Measurements from ENCODE around the gene RB1. TPM values are rescaled to one million over a fixed set of nuclear protein-coding genes. Genes with fewer than 3 reads are reported as not detected.

The RB1 gene
- total RNA-seq, 1 donor = 48.4 TPM

DNA sequence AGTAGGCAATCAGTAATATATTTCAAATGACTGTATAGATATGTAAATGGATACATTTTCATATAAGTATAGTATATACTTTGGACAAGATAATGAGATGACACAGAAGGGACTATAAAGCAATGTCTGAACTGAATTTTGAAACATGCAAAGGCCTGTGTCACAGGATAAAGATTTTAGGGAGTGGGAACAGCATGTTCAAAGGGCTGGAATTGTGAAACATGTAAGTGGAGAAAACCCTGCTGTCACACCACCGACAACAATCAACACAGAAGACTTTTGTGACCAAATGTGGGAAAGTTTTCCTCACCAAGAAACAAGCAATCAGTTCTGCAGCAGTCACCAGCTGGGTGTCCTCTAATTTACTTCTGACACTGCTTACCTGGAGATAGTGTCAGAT, 66.4 kb downstream of the RB1 start:
- TF ChIP-seq, protein P1, sequence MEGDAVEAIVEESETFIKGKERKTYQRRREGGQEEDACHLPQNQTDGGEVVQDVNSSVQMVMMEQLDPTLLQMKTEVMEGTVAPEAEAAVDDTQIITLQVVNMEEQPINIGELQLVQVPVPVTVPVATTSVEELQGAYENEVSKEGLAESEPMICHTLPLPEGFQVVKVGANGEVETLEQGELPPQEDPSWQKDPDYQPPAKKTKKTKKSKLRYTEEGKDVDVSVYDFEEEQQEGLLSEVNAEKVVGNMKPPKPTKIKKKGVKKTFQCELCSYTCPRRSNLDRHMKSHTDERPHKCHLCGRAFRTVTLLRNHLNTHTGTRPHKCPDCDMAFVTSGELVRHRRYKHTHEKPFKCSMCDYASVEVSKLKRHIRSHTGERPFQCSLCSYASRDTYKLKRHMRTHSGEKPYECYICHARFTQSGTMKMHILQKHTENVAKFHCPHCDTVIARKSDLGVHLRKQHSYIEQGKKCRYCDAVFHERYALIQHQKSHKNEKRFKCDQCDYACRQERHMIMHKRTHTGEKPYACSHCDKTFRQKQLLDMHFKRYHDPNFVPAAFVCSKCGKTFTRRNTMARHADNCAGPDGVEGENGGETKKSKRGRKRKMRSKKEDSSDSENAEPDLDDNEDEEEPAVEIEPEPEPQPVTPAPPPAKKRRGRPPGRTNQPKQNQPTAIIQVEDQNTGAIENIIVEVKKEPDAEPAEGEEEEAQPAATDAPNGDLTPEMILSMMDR (IDR thresholded peaks at IDR 0.05; ENCODE audit: insufficient read depth, low read length) = no peak
- H3K4me3 ChIP-seq (ENCODE audit: low read depth, low read length) = no peak overlapping the region
- DNase-seq (ENCODE audit: low read depth) = no peak

DNA sequence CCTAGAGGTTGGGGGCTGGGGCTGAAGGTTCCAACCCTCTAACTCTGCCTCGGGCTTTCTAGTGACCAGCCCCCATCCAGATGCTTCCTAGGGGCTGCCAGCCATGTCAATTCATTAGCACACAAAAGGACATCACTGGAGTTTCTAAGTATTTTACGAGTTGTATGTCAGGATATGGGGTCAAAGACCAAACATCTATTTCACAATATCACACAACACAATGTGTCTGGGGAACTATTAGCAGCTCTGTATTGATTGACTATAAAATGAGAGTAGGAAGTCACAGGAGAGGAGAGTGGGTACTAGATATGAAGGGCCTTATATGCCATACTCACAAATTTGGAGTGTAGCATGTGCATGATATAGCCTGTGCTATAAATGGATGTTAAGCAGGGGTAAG, 67.3 kb downstream of the RB1 start:
- no peak overlapping the region for H3K4me3 ChIP-seq (ENCODE audit: low read depth, low read length)
- no peak for DNase-seq (ENCODE audit: low read depth)
- TF ChIP-seq, protein P1 (IDR thresholded peaks at IDR 0.05; ENCODE audit: insufficient read depth, low read length) = no peak

DNA sequence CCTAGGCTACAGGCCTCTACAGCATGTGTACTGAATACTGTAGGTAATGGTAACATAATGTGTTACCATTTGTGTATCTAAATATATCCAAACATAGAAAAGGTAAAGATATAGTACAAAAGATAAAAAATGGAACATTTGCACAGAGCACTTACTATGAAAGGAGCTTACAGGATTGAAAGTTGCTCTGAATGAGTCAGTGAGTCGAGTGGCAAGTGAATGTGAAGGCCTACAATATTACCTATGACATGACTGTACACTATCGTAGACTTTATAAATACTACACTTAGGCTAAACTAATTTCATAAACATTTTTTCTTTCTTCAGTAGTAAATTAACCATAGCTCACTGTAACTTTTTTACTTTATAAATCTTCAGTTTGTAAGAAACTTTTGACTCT, 74.3 kb downstream of the RB1 start:
- TF ChIP-seq, protein P1 (IDR thresholded peaks at IDR 0.05; ENCODE audit: insufficient read depth, low read length) = no peak
- no peak overlapping the region for H3K4me3 ChIP-seq (ENCODE audit: low read depth, low read length)
- no peak for DNase-seq (ENCODE audit: low read depth)

DNA sequence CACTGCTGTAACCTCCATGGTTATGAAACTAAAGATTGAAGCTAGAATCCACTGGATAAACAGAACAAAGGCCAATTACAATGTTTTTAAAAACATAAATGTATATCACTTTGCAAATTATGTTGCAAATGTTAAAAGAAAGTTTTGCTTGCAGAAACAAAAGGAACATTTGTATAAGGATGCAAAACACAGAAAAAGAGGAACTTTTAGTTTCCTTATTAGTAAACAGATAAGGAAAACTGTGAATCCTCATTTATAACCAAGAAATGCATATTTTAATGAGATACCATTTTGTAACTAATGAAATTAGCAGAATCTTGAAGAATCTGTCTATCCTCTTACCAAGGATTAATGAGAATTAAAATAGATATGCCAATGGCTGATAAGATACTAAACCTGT, 77.0 kb downstream of the RB1 start:
- H3K4me3 ChIP-seq (ENCODE audit: low read depth, low read length) = no peak overlapping the region
- no peak for DNase-seq (ENCODE audit: low read depth)
- TF ChIP-seq, protein P1 (IDR thresholded peaks at IDR 0.05; ENCODE audit: insufficient read depth, low read length) = no peak

DNA sequence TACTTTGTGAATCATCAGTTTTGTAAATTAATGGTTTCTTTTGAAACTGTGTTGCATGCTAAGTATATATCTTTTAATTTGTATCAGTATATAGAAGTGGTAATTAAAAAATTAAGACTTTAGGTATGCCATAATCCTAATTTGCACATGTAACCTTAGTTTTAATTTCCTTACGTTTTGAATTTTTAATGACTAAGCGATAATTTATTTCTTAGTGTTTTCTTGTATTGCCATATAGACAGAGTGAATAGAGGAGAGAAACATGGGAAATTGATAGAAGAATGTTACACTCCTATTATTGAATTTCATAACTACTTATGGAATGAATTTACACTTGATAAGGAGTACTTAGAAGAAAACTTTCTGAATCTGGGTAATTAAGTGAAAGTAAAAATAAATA, 79.8 kb downstream of the RB1 start:
- TF ChIP-seq, protein P1 (IDR thresholded peaks at IDR 0.05; ENCODE audit: insufficient read depth, low read length) = no peak
- DNase-seq (ENCODE audit: low read depth) = no peak

DNA sequence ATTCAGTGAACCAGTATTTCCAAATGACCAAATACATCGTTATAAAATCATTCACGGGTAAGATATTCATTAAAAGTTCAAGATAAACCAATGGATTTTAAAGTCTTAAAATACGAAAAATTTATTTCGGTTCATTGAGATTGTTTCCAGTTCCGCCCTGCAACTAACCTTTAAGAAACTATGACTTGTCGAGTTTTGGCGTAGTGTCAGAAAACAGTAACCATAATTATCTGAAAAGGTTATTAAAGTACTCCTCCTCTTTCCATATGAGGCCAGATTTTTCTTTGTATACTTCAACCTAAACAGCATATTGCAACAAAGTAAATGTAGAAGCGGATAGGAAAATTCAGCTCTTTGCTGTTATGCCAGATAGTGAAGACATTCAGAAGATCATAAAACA, 83.3 kb downstream of the RB1 start:
- no peak for DNase-seq (ENCODE audit: low read depth)
- TF ChIP-seq, protein P1 (IDR thresholded peaks at IDR 0.05; ENCODE audit: insufficient read depth, low read length) = no peak
- no peak overlapping the region for H3K4me3 ChIP-seq (ENCODE audit: low read depth, low read length)

More for the DNA sequence above, 79.8 kb downstream of the RB1 start:
- H3K4me3 ChIP-seq (ENCODE audit: low read depth, low read length) = no peak overlapping the region

DNA sequence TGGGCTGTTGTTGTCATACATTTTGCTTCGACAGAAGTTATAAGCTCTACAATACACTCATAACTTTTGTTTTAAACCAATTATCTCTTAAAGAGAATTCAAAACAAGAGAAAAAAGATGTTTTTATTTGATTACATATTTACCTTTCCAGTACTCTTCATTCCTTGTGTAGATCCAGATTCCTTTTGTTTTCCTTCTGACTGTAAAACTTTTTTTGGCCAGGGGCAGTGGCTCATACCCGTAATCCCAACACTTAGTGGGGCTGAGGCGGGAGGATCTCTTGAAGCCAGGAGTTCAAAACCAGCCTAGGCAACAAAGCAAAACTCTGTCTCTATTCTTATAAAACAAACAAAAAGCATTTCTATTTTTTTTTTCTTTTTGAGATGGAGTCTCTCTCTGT, 87.7 kb downstream of the RB1 start:
- DNase-seq (ENCODE audit: low read depth) = no peak
- TF ChIP-seq, protein P1 (IDR thresholded peaks at IDR 0.05; ENCODE audit: insufficient read depth, low read length) = no peak
- no peak overlapping the region for H3K4me3 ChIP-seq (ENCODE audit: low read depth, low read length)
